GM06990 (cell line): ENCODE results near the gene GDPD4.

ENCODE experiments used
- DNase-seq: peaks from one replicate; pipeline ENCODE4 v3.0.0-alpha.2; 2011; ENCODE audit not compliant: insufficient read length; ENCODE audit errors: extremely low read depth
- H3K27me3 ChIP-seq: replicated peaks from 2 replicates; pipeline ENCODE4 v1.6.0; 2011; ENCODE audit warnings: low read length; ENCODE audit not compliant: control insufficient read depth, insufficient read depth
- H3K36me3 ChIP-seq: 2 replicates; pipeline ENCODE4 v1.5.1; 2011; ENCODE audit warnings: low read length; ENCODE audit not compliant: control insufficient read depth, insufficient read depth
- H3K4me3 ChIP-seq: replicated peaks from 2 replicates; pipeline ENCODE4 v1.5.1; 2011; ENCODE audit warnings: low read depth, mild to moderate bottlenecking, control low read depth, low read length
- CTCF ChIP-seq: IDR thresholded peaks from 2 replicates; pipeline ENCODE4 v1.5.1; 2011; ENCODE audit warnings: low read length, control low read depth, mild to moderate bottlenecking, inconsistent platforms; ENCODE audit not compliant: insufficient read depth, poor library complexity, severe bottlenecking

The GDPD4 gene

GRCh38 chr11:77171254-77171653, 130.2 kb downstream of the GDPD4 start:
- Histone ChIP-seq H3K27me3 (no peaks in the 10 kb centered on the region; the same call in none of the 2 replicates), H3K4me3 (no peak overlapping the region), H3K36me3 (no peaks in the 10 kb centered on the region)
- TF ChIP-seq CTCF: no peak
- no peak for DNase-seq

- H3K36me3 ChIP-seq: no peaks in the 10 kb centered on the region
- no peak for TF ChIP-seq CTCF
- no peaks in the 10 kb centered on the region; the same call in none of the 2 replicates for H3K27me3 ChIP-seq
- H3K4me3 ChIP-seq: no peak overlapping the region
- DNase-seq: no peak
Observed at GRCh38 chr11:77170107-77170506, 131.4 kb downstream of the GDPD4 start.

- DNase-seq: no peak
- no peaks in the 10 kb centered on the region for H3K36me3 ChIP-seq
- no peaks in the 10 kb centered on the region; the same call in none of the 2 replicates for H3K27me3 ChIP-seq
- no peak for TF ChIP-seq CTCF
- H3K4me3 ChIP-seq: no peak overlapping the region
Observed at GRCh38 chr11:77167791-77168190, 133.7 kb downstream of the GDPD4 start.

GRCh38 chr11:77167111-77167626, 134.3 kb downstream of the GDPD4 start:
- DNase-seq: no peak
- no peak for TF ChIP-seq CTCF
- no peaks in the 10 kb centered on the region for H3K36me3 ChIP-seq
- no peak overlapping the region for H3K4me3 ChIP-seq
- H3K27me3 ChIP-seq: no peaks in the 10 kb centered on the region; the same call in none of the 2 replicates
